Measurements from ENCODE around the gene TULP1.

The TULP1 gene

GRCh38 chr6:35481226-35481625, 31.5 kb downstream of the TULP1 start:
- in situ Hi-C loops (cut with MboI; ENCODE audit: low pct_unique_long_range_greater_than_20kb, low sequenced_read_pairs, unreplicated experiment) = no loop called here
- TF ChIP-seq CTCF (IDR thresholded peaks at IDR 0.05; ENCODE audit: extremely low read depth, insufficient read depth, missing control alignments) = no peak
- no peak for DNase-seq (ENCODE audit: low spot score)

DNA sequence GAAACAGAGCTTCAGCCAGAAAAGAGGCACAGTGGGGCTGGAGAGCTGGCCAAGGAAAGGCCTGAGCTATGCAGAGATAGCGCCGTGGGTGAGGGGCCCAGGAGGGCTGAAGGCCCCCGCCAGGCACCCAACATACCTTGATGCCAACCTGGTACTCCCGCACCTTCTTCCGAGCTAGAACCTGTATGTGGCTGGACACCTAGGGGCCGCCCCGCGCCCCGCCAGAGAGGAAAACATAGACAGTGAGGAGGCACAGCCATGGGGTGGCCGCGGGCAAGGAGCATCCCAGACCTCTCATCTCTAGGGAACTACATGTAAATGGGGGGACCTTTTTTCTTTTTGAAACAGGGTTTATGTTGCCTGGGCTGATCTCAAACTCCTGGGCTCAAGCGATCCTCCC, 32.5 kb downstream of the TULP1 start:
- in situ Hi-C loops (cut with MboI; ENCODE audit: low pct_unique_long_range_greater_than_20kb, low sequenced_read_pairs, unreplicated experiment) = no loop called here
- TF ChIP-seq CTCF (IDR thresholded peaks at IDR 0.05; ENCODE audit: extremely low read depth, insufficient read depth, missing control alignments) = no peak
- DNase-seq (ENCODE audit: low spot score) = no peak

- no peak for DNase-seq (ENCODE audit: low spot score)
- no peak for TF ChIP-seq CTCF (IDR thresholded peaks at IDR 0.05; ENCODE audit: extremely low read depth, insufficient read depth, missing control alignments)
- in situ Hi-C loops (cut with MboI; ENCODE audit: low pct_unique_long_range_greater_than_20kb, low sequenced_read_pairs, unreplicated experiment) = no loop called here
These were observed 34.4 kb downstream of the TULP1 start for GRCh38 chr6:35478259-35478658.

GRCh38 chr6:35477551-35478179, 35.0 kb downstream of the TULP1 start:
- no peak for TF ChIP-seq CTCF (IDR thresholded peaks at IDR 0.05; ENCODE audit: extremely low read depth, insufficient read depth, missing control alignments)
- in situ Hi-C loops (cut with MboI; ENCODE audit: low pct_unique_long_range_greater_than_20kb, low sequenced_read_pairs, unreplicated experiment) = no loop called here
- DNase-seq (ENCODE audit: low spot score) = no peak

DNA sequence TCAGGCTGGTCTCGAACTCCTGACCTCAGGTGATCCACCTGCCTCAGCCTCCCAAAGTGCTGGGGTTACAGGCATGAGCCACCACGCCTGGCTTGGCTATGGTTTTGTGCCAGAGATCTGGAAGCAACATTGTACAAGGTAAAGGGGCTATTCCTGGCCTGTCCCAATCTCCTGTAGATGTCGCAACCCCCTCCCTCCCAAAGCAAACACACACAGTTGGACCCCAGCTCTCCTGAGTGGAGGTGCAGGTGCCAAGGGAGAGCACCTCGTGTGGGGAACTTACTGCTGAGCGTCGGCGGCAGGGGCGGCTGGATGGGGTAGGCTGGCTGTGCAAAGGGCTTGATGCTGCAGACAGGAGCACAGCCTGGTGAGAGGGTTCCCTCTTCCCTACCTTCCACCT, 35.7 kb downstream of the TULP1 start:
- TF ChIP-seq CTCF (IDR thresholded peaks at IDR 0.05; ENCODE audit: extremely low read depth, insufficient read depth, missing control alignments) = no peak
- DNase-seq (ENCODE audit: low spot score) = no peak
- in situ Hi-C loops (cut with MboI; ENCODE audit: low pct_unique_long_range_greater_than_20kb, low sequenced_read_pairs, unreplicated experiment) = no loop called here

- TF ChIP-seq CTCF (IDR thresholded peaks at IDR 0.05; ENCODE audit: extremely low read depth, insufficient read depth, missing control alignments) = no peak
- DNase-seq (ENCODE audit: low spot score) = peak; percentile 19
- in situ Hi-C loops (cut with MboI; ENCODE audit: low pct_unique_long_range_greater_than_20kb, low sequenced_read_pairs, unreplicated experiment) = no loop called here
These were observed 36.7 kb downstream of the TULP1 start for GRCh38 chr6:35476004-35476403.

Data from GM13977 (cell line).